ENCODE data around the gene ST8SIA5. TPM values are rescaled to one million over a fixed set of nuclear protein-coding genes. Genes with fewer than 3 reads are reported as not detected.

Gene ST8SIA5
- polyA plus RNA-seq, 3 donors, result 0.10 to 0.22 (median 0.13) TPM

- WGBS, 3 donors, result 53 to 68% (median 68%) methylated on average over 3 of the region's 3 CpGs
- H3K27ac ChIP-seq (ENCODE audit: low read depth, low read length), result no peak overlapping the region
Observed at GRCh38 chr18:46754188-46754587, 2.7 kb downstream of the ST8SIA5 start.

GRCh38 chr18:46751882-46752281 lies 5.0 kb downstream of the ST8SIA5 start:
- WGBS, 3 donors, result 80 to 91% (median 89%) methylated on average over 8 of the region's 8 CpGs
- no peak overlapping the region for H3K27ac ChIP-seq (ENCODE audit: low read depth, low read length)

DNA sequence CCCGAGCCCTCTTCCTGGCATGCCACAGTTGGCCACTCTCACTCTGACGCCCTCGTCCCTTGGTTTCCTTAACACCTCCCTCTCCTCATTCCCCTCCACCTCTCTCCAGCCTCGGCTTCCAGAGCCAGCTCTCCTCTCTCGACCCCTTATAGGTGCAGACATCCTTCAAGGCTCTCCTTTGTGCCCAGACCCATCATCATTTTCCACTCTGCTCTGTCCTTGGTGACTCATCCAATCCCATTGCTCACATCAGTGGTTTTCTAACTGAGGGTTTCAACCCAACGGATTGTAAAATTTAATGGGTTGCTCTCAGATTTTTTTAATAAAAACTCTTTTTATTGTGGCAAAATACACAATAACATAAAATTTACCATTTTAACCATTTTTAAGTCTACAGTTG lies 6.2 kb downstream of the ST8SIA5 start:
- H3K27ac ChIP-seq (ENCODE audit: low read depth, low read length), result no peak overlapping the region
- WGBS, 3 donors, result 65 to 81% (median 72%) methylated on average over 6 of the region's 6 CpGs

- no peak overlapping the region for H3K27ac ChIP-seq (ENCODE audit: low read depth, low read length)
- WGBS, 3 donors, result 71 to 96% (median 90%) methylated on average over 2 of the region's 2 CpGs
Observed at GRCh38 chr18:46748466-46748865, 8.4 kb downstream of the ST8SIA5 start.

GRCh38 chr18:46740046-46740445 lies 16.8 kb downstream of the ST8SIA5 start:
- WGBS, 3 donors, result 58 to 82% (median 81%) methylated on average over 2 of the region's 2 CpGs

DNA sequence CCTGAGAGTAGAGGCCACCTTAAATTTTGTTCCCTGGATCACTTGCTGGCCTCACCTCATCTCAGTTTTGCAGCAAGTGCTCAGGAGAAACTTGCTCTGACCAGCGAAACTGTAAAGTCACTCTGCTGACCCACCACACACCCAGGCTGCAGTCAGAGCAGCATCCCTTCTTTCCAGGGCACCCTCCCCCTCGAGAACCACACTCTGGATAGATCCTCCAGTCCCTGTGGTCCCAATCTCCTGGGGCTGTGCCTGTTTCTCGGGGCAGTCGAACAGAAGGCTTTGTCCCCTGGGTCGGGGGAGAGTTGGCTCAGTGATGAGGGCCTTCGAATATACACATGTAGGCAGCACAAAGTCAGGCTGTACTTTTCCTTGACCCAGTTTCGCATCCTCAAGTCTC lies 18.4 kb downstream of the ST8SIA5 start:
- 62 to 81% (median 79%) methylated on average over 7 of the region's 7 CpGs for WGBS, 3 donors
- no peak overlapping the region for H3K27ac ChIP-seq (ENCODE audit: low read depth, low read length)

More at GRCh38 chr18:46740046-46740445, 16.8 kb downstream of the ST8SIA5 start:
- no peak overlapping the region for H3K27ac ChIP-seq (ENCODE audit: low read depth, low read length)

DNA sequence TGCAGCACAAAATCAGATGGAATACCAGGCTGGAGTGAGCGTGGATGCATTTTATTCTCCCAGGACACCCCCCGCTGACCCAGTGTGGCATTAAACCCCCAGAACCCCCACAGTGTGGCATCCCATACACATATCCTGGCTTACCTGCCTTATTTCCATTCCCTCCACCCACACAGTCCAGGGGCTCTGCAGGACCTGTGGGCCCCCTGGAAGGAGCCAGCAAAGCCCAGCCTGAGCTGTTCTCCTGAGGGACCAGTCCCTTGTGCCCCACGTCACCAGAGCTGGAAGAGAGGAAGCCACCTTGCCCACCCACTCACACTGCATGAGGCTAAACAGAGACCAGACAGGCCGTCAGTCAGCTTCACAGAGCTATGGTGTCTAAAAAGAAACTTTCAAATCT lies 20.1 kb downstream of the ST8SIA5 start:
- 64 to 70% (median 68%) methylated on average over 4 of the region's 4 CpGs for WGBS, 3 donors
- H3K27ac ChIP-seq (ENCODE audit: low read depth, low read length), result no peak overlapping the region

GRCh38 chr18:46736135-46736534 lies 20.7 kb downstream of the ST8SIA5 start:
- WGBS, 3 donors, result 62 to 73% (median 70%) methylated on average over 5 of the region's 5 CpGs
- no peak overlapping the region for H3K27ac ChIP-seq (ENCODE audit: low read depth, low read length)

DNA sequence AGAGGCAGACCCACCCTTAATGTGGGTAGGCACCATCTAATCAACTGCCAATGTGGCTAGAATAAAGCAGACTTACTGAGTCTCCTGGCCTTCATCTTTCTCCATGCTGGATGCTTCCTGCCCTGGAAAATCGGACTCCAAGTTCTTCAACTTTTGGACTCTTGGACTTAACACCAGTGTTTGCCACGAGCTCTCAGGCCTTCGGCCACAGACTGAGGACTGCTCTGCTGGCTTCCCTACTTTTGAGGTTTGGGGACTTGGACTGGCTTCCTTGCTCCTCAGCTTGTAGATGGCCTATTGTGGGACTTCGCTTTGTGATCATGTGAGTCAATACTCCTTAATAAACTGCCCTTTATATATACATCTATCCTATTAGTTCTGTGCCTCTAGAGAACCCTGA lies 21.9 kb downstream of the ST8SIA5 start:
- WGBS, 3 donors, result 82 to 91% (median 89%) methylated on average over 4 of the region's 4 CpGs
- no peak overlapping the region for H3K27ac ChIP-seq (ENCODE audit: low read depth, low read length)

DNA sequence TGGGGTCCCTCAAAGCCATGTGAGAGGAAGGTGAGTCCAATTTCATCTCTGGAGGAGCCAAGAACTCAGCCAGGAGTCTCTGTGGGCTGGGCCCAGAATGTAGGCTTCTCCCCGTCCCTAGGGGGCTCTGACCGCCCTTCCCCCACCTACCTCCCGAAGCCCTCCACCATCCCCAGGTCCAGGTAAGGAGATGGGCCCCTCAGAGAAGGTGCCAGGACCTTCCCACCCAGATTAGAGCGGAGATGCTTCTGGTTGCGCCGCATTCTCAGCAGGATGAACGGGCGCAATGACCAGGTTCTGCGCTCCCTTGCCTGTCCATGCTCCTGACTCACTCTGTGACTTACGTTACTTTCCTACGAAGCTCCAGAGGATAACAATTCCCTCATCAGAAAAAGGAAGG lies 23.0 kb downstream of the ST8SIA5 start:
- 84 to 88% (median 85%) methylated on average over 10 to 11 of the region's 11 CpGs for WGBS, 3 donors
- no peak overlapping the region for H3K27ac ChIP-seq (ENCODE audit: low read depth, low read length)

DNA sequence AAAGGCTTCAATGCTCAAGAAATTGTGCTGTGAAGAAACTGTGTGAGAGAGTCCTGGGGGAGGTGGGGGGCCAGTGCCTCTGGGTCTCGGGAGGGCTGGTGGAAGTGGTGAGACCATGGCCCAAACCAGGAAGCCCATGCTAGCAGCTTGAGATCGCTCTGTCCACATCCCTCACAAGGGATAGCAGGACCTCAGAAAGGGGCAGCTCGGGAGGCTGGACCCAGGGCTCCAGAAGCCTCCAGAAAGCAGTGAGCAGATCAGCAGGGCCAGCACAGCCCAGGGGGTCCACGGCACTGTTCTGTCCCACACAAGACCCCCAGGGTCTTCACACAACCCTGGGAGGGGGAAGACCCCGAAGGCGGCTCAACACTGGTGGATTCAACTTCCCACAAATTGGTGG lies 24.1 kb downstream of the ST8SIA5 start:
- 79 to 93% (median 92%) methylated on average over 6 of the region's 6 CpGs for WGBS, 3 donors
- no peak overlapping the region for H3K27ac ChIP-seq (ENCODE audit: low read depth, low read length)

- H3K27ac ChIP-seq (ENCODE audit: low read depth, low read length), result no peak overlapping the region
- 93 to 98% (median 94%) methylated on average over 2 of the region's 2 CpGs for WGBS, 3 donors
Observed at GRCh38 chr18:46732201-46732600, 24.7 kb downstream of the ST8SIA5 start.

DNA sequence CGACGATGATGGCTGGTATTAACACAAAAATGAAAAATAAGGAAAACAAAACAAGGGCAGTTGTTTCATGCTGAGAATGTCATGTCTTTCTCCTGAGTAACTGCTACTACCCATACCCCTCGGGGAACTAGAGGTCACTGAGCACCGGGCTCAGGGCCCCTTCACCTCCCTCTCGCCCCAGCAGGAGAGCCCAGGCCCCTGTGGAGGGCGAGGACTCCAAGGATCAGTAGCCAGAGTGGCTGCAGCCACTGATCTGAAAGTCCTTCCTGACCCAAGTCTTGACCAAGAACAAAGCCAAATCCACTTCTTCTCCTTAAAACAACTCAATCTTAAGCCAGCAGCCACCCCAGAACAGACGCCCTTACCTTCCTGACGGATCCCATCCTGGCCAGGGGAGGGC lies 25.5 kb downstream of the ST8SIA5 start:
- 72 to 91% (median 87%) methylated on average over 8 of the region's 8 CpGs for WGBS, 3 donors

DNA sequence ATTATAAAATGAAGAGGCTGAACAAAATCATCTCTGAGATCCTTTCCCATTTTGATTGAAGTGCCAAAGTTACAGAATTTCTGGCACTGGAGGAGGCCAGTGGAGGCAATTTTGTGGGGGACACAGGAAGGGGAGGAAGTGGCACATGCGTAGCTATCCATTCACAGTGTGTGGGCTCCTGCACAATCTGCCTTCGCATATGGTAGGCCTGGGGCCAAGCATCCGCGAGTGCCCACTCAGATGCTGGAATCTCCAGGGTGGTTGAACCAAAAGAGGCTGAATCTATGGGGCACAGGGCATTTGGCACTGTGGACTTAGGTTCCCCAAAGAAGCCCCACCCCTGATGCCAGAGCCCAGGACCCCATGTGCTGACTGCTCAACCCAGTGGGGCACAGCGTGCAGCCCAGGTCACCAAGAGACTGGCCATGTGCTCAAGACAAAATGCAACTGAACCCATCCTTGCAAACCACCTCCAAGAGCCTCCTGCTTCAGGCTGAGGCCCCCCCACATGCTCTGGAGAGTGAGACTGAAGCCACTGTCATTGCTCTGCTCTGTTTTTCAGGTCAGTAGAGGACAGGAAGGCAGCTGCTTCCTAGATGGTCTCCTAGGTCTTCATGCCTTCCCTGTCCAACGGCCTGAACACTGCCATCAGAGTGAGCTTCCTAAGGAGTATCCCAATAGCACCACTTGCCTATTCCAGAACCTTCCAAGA lies 28.5 kb downstream of the ST8SIA5 start:
- WGBS, 3 donors, result 86 to 90% (median 86%) methylated on average over 6 of the region's 6 CpGs

More for the DNA sequence above, 25.5 kb downstream of the ST8SIA5 start:
- H3K27ac ChIP-seq (ENCODE audit: low read depth, low read length), result no peak overlapping the region

DNA sequence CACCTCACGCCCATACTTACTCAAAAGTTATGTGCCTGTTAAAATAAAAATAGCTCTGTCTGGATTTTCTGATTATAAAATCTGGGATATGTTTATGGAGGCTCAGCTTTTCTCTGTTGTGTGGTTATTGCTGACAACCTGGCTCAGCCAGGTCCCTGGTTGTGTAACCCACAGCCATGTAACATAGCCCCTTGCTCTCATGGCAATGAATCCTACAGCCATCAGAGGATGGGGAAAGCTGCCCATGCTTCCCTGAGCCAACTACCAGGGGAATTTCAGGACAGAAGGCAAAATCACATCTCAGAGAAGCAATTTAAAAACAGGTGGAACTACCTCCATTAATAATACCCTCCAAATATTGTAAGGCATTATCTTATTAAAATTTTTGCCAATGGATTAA lies 29.7 kb downstream of the ST8SIA5 start:
- WGBS, 3 donors, result 81 to 93% (median 90%) methylated on average over 1 of the region's 1 CpG
- no peak overlapping the region for H3K27ac ChIP-seq (ENCODE audit: low read depth, low read length)

More for the DNA sequence above, 28.5 kb downstream of the ST8SIA5 start:
- no peak overlapping the region for H3K27ac ChIP-seq (ENCODE audit: low read depth, low read length)

- WGBS, 3 donors, result 80 to 93% (median 90%) methylated on average over 3 of the region's 3 CpGs
Observed at GRCh38 chr18:46725310-46725709, 31.5 kb downstream of the ST8SIA5 start.

GRCh38 chr18:46723856-46724415 lies 32.9 kb downstream of the ST8SIA5 start:
- 85 to 87% (median 86%) methylated on average over 4 of the region's 4 CpGs for WGBS, 3 donors
- H3K27ac ChIP-seq (ENCODE audit: low read depth, low read length), result no peak overlapping the region

More at GRCh38 chr18:46725310-46725709, 31.5 kb downstream of the ST8SIA5 start:
- no peak overlapping the region for H3K27ac ChIP-seq (ENCODE audit: low read depth, low read length)

DNA sequence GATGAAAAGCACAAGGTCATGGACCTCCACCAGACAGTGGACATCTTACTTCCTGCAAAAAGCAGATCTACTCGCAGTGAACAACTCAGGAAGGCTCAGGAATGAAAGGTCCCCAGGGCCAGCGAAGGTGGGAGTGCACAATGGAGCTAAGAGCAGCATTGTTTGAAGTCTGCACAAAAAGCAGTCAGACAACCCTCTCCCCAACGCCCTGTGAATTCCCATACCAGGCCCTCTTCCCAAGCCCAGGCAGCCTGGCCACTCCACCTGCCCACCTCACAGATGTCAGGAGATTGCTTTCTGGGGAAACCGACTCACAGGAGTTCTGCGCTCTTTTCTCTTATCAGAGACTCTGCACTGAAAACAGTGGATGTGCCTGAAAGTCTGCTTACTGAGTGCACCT lies 34.8 kb downstream of the ST8SIA5 start:
- WGBS, 3 donors, result 54 to 72% (median 69%) methylated on average over 5 of the region's 5 CpGs
- H3K27ac ChIP-seq (ENCODE audit: low read depth, low read length), result no peak overlapping the region

GRCh38 chr18:46721331-46721730 lies 35.5 kb downstream of the ST8SIA5 start:
- WGBS, 3 donors, result 85 to 95% (median 93%) methylated on average over 8 of the region's 8 CpGs
- no peak overlapping the region for H3K27ac ChIP-seq (ENCODE audit: low read depth, low read length)

GRCh38 chr18:46720521-46720920 lies 36.3 kb downstream of the ST8SIA5 start:
- no peak overlapping the region for H3K27ac ChIP-seq (ENCODE audit: low read depth, low read length)
- 65 to 91% (median 89%) methylated on average over 3 of the region's 3 CpGs for WGBS, 3 donors

All from adipose tissue (tissue), 3 donors.